ENCODE results near the gene KIF26A.

The KIF26A gene

GRCh38 chr14:104209985-104210816 lies 71.8 kb downstream of the KIF26A start:
- Histone ChIP-seq H2AFZ (ENCODE audit: low read depth, low read length) (no peak overlapping the region), H3K9ac (ENCODE audit: low read length) (no peak overlapping the region), H3K4me2 (ENCODE audit: low read length) (no peak overlapping the region), H4K20me1 (ENCODE audit: insufficient read depth, low read length) (no peaks in the 10 kb centered on the region), H3K9me3 (ENCODE audit: insufficient read depth, low read length) (no peaks in the 10 kb centered on the region), H3K27ac (ENCODE audit: low read length) (no peak overlapping the region), H3K27me3 (ENCODE audit: low read depth, low read length) (no peaks in the 10 kb centered on the region), H3K36me3 (replicated peaks; ENCODE audit: low read depth, low read length) (no peaks in the 10 kb centered on the region), H3K4me3 (ENCODE audit: low read length) (no peak overlapping the region), H3K4me1 (ENCODE audit: low read length) (no peaks in the 10 kb centered on the region), H3K79me2 (ENCODE audit: low read length) (no peaks in the 10 kb centered on the region)
- TF ChIP-seq EZH2phosphoT487 (IDR thresholded peaks at IDR 0.05; ENCODE audit: low read depth) (no peak), CTCF (IDR thresholded peaks at IDR 0.05; ENCODE audit: low read depth, low read length) (no peak)

- H3K4me2 ChIP-seq (ENCODE audit: low read length), result no peak overlapping the region
- no peak for TF ChIP-seq CTCF (IDR thresholded peaks at IDR 0.05; ENCODE audit: low read depth, low read length)
- TF ChIP-seq EZH2phosphoT487 (IDR thresholded peaks at IDR 0.05; ENCODE audit: low read depth), result no peak
- H3K27ac ChIP-seq (ENCODE audit: low read length), result no peak overlapping the region
- no peaks in the 10 kb centered on the region for H4K20me1 ChIP-seq (ENCODE audit: insufficient read depth, low read length)
- no peak overlapping the region for H2AFZ ChIP-seq (ENCODE audit: low read depth, low read length)
- no peaks in the 10 kb centered on the region for H3K36me3 ChIP-seq (replicated peaks; ENCODE audit: low read depth, low read length)
- no peak overlapping the region for H3K4me3 ChIP-seq (ENCODE audit: low read length)
- no peaks in the 10 kb centered on the region for H3K79me2 ChIP-seq (ENCODE audit: low read length)
- H3K27me3 ChIP-seq (ENCODE audit: low read depth, low read length), result no peaks in the 10 kb centered on the region
- H3K4me1 ChIP-seq (ENCODE audit: low read length), result no peaks in the 10 kb centered on the region
- no peaks in the 10 kb centered on the region for H3K9me3 ChIP-seq (ENCODE audit: insufficient read depth, low read length)
- H3K9ac ChIP-seq (ENCODE audit: low read length), result no peak overlapping the region
Observed at GRCh38 chr14:104210817-104211195, 72.4 kb downstream of the KIF26A start.

GRCh38 chr14:104211215-104211614 lies 72.8 kb downstream of the KIF26A start:
- H3K27ac ChIP-seq (ENCODE audit: low read length), result no peak overlapping the region
- no peak overlapping the region for H3K9ac ChIP-seq (ENCODE audit: low read length)
- H3K4me1 ChIP-seq (ENCODE audit: low read length), result no peaks in the 10 kb centered on the region
- H3K4me2 ChIP-seq (ENCODE audit: low read length), result no peak overlapping the region
- no peaks in the 10 kb centered on the region for H3K79me2 ChIP-seq (ENCODE audit: low read length)
- H4K20me1 ChIP-seq (ENCODE audit: insufficient read depth, low read length), result no peaks in the 10 kb centered on the region
- no peak overlapping the region for H2AFZ ChIP-seq (ENCODE audit: low read depth, low read length)
- no peaks in the 10 kb centered on the region for H3K36me3 ChIP-seq (replicated peaks; ENCODE audit: low read depth, low read length)
- H3K9me3 ChIP-seq (ENCODE audit: insufficient read depth, low read length), result no peaks in the 10 kb centered on the region
- H3K4me3 ChIP-seq (ENCODE audit: low read length), result no peak overlapping the region
- TF ChIP-seq CTCF (IDR thresholded peaks at IDR 0.05; ENCODE audit: low read depth, low read length), result no peak
- no peak for TF ChIP-seq EZH2phosphoT487 (IDR thresholded peaks at IDR 0.05; ENCODE audit: low read depth)
- no peaks in the 10 kb centered on the region for H3K27me3 ChIP-seq (ENCODE audit: low read depth, low read length)

GRCh38 chr14:104211741-104212140 lies 73.4 kb downstream of the KIF26A start:
- Histone ChIP-seq H3K4me3 (ENCODE audit: low read length) (no peak overlapping the region), H3K27me3 (ENCODE audit: low read depth, low read length) (no peaks in the 10 kb centered on the region), H3K4me2 (ENCODE audit: low read length) (no peak overlapping the region), H3K4me1 (ENCODE audit: low read length) (no peaks in the 10 kb centered on the region), H3K9me3 (ENCODE audit: insufficient read depth, low read length) (no peaks in the 10 kb centered on the region), H3K36me3 (replicated peaks; ENCODE audit: low read depth, low read length) (no peaks in the 10 kb centered on the region), H4K20me1 (ENCODE audit: insufficient read depth, low read length) (no peaks in the 10 kb centered on the region), H3K79me2 (ENCODE audit: low read length) (no peaks in the 10 kb centered on the region), H3K9ac (ENCODE audit: low read length) (no peak overlapping the region), H2AFZ (ENCODE audit: low read depth, low read length) (no peak overlapping the region), H3K27ac (ENCODE audit: low read length) (no peak overlapping the region)
- TF ChIP-seq EZH2phosphoT487 (IDR thresholded peaks at IDR 0.05; ENCODE audit: low read depth), result no peak
- TF ChIP-seq CTCF (IDR thresholded peaks at IDR 0.05; ENCODE audit: low read depth, low read length), result no peak

Measured in OCI-LY3 (cell line).